Endothelial cell of umbilical vein (primary cell): ENCODE measurements around the gene DYNC2H1. TPM values are rescaled to one million over a fixed set of nuclear protein-coding genes. Genes with fewer than 3 reads are reported as not detected.

Experiments used
- BruUV-seq: library from RNA; stranded (reverse); fragments of 400-500 nt; replicated peaks from 2 replicates; lab custom pipeline; 2021; lab: Mats Ljungman, UMichigan
- CTCF ChIA-PET: fragments of 300-600, 350-600 bp; sonication (Branson Sonifier 250); formaldehyde crosslinking; loops from one replicate; lab custom pipeline; 2021; ENCODE audit warnings: antibody characterized with exemption, inconsistent platforms; lab: Charles Lee
- POLR2A ChIA-PET: fragments of 300-600, 350-600 bp; sonication (Branson Sonifier 250); formaldehyde crosslinking; loops from one replicate; lab custom pipeline; 2021; ENCODE audit warnings: antibody characterized with exemption, inconsistent platforms; lab: Charles Lee
- DNase-seq: peaks from one replicate; pipeline ENCODE4 v3.0.0-alpha.2; 2011; ENCODE audit warnings: low read depth, low spot score
- FAIRE-seq: peaks from 2 replicates; lab custom pipeline; 2011; peaks lifted over from hg19 to GRCh38; lab: Jason Lieb, UNC
- H2AFZ ChIP-seq: 2 replicates; pipeline ENCODE4 v1.6.0; 2012; ENCODE audit warnings: low read depth, low read length, control low read depth, inconsistent platforms
- H3K27ac ChIP-seq: 2 replicates; pipeline ENCODE4 v1.5.1; 2011; ENCODE audit warnings: low read depth, mild to moderate bottlenecking, control low read depth, low read length, moderate library complexity; ENCODE audit not compliant: insufficient read depth
- H3K27me3 ChIP-seq, 2 experiments: 2 replicates each; pipeline versions ENCODE4 v1.6.0 to v1.6.1; 2011; ENCODE audit warnings: low read length in 2 of 2, mixed read lengths in 1 of 2; ENCODE audit not compliant: control insufficient read depth in 2 of 2, insufficient read depth in 2 of 2
- H3K36me3 ChIP-seq, 2 experiments: 2 replicates in 1 of 2; 3 replicates in 1 of 2; pipeline ENCODE4 v1.5.1; 2011; ENCODE audit warnings: low read length in 2 of 2, mild to moderate bottlenecking in 1 of 2, moderate library complexity in 1 of 2; ENCODE audit not compliant: control insufficient read depth in 2 of 2, insufficient read depth in 2 of 2; ENCODE audit errors: extremely low read depth in 1 of 2
- H3K4me1 ChIP-seq: 3 replicates; pipeline ENCODE4 v1.5.1; 2011; ENCODE audit warnings: mild to moderate bottlenecking, low read length; ENCODE audit not compliant: control insufficient read depth, insufficient read depth; ENCODE audit errors: extremely low read depth
- H3K4me2 ChIP-seq: 2 replicates; pipeline ENCODE4 v1.6.1; 2011; ENCODE audit warnings: low read length, control low read depth, mixed read lengths; ENCODE audit not compliant: insufficient read depth
- H3K4me3 ChIP-seq, 3 experiments: fragments of 200-600 bp in 1 of 3; sonication (generic), shearing (Covaris generic) in 1 of 3; replicated peaks in 1 of 3; 2 replicates each; pipeline ENCODE4 v1.5.1; 2011 to 2016; ENCODE audit warnings: control low read depth in 3 of 3, low read length in 3 of 3, mild to moderate bottlenecking in 2 of 3, inconsistent platforms in 1 of 3, low read depth in 1 of 3, moderate library complexity in 1 of 3; ENCODE audit not compliant: insufficient read depth in 1 of 3
- H3K79me2 ChIP-seq: 2 replicates; pipeline ENCODE4 v1.6.0; 2012; ENCODE audit warnings: low read length, inconsistent platforms; ENCODE audit not compliant: control insufficient read depth, insufficient read depth
- H3K9ac ChIP-seq: replicated peaks from 2 replicates; pipeline ENCODE3; 2011; ENCODE audit warnings: low read length, control low read depth; ENCODE audit not compliant: insufficient read depth; ENCODE audit errors: extremely low read depth
- H3K9me1 ChIP-seq: replicated peaks from 3 replicates; pipeline ENCODE4 v1.6.0; 2011; ENCODE audit warnings: mild to moderate bottlenecking, low read length; ENCODE audit not compliant: control insufficient read depth, insufficient read depth; ENCODE audit errors: extremely low read depth
- H3K9me3 ChIP-seq: replicated peaks from 2 replicates; pipeline ENCODE4 v1.5.1; 2012; ENCODE audit warnings: low read length, inconsistent platforms; ENCODE audit not compliant: control insufficient read depth, insufficient read depth
- H4K20me1 ChIP-seq: replicated peaks from 2 replicates; pipeline ENCODE3; 2011; ENCODE audit warnings: mild to moderate bottlenecking, low read length; ENCODE audit not compliant: control insufficient read depth, insufficient read depth; ENCODE audit errors: extremely low read depth
- CTCF ChIP-seq, 2 donors: IDR thresholded peaks; 1 replicate in 1 of 2; 2 replicates in 1 of 2; pipeline ENCODE4 v1.5.1; 2011; ENCODE audit warnings: low read length in 2 of 2, mild to moderate bottlenecking in 2 of 2, moderate library complexity in 2 of 2, control low read depth in 1 of 2, inconsistent platforms in 1 of 2, low read depth in 1 of 2; ENCODE audit not compliant: insufficient read depth in 1 of 2; ENCODE audit errors: extremely low read depth in 1 of 2
- EZH2 ChIP-seq: IDR thresholded peaks from 2 replicates; pipeline ENCODE4 v1.6.1; 2012; ENCODE audit warnings: borderline replicate concordance, low read depth, mild to moderate bottlenecking, moderate library complexity, low read length, inconsistent platforms; ENCODE audit not compliant: severe bottlenecking
- FOS ChIP-seq: IDR thresholded peaks from 2 replicates; pipeline ENCODE4 v1.6.1; 2011; ENCODE audit warnings: mild to moderate bottlenecking, low read length, moderate library complexity, borderline replicate concordance; ENCODE audit not compliant: insufficient read depth
- GATA2 ChIP-seq: IDR thresholded peaks from 2 replicates; pipeline ENCODE4 v1.7.0; 2011; ENCODE audit warnings: low read depth, mild to moderate bottlenecking, moderate library complexity, mixed read lengths, low read length; ENCODE audit not compliant: insufficient read length, insufficient read depth
- JUN ChIP-seq: IDR thresholded peaks from 2 replicates; pipeline ENCODE4 v1.6.1; 2011; ENCODE audit warnings: borderline replicate concordance, low read depth; ENCODE audit not compliant: insufficient read length, insufficient read depth
- MAX ChIP-seq: IDR thresholded peaks from 2 replicates; pipeline ENCODE4 v1.6.1; 2011; ENCODE audit not compliant: insufficient read depth, insufficient read length
- MYC ChIP-seq: IDR thresholded peaks from one replicate; pipeline ENCODE4 v1.6.1; 2011; ENCODE audit warnings: mild to moderate bottlenecking, low read depth, low read length
- POLR2A ChIP-seq: IDR thresholded peaks from 2 replicates; pipeline ENCODE4 v1.6.1; 2012; ENCODE audit warnings: low read depth, mild to moderate bottlenecking, control low read depth, low read length
- POLR2AphosphoS5 ChIP-seq: IDR thresholded peaks from 2 replicates; pipeline ENCODE4 v1.6.1; 2012; ENCODE audit warnings: low read depth, mild to moderate bottlenecking, control low read depth, low read length, moderate library complexity; ENCODE audit not compliant: insufficient read depth
- dilution Hi-C: fragments of 300-500 bp; cut with MboI; formaldehyde crosslinking; loops from one replicate; pipeline ENCODE4 v1.15.0; 2019; ENCODE audit warnings: low sequenced_read_pairs; ENCODE audit not compliant: extremely low pct_ligation_motif_present
- intact Hi-C: fragments of 100-400 bp; cut with micrococcal nuclease; formaldehyde crosslinking; loops from one replicate; pipeline ENCODE4 v1.10.0; 2022
- polyA plus RNA-seq, 4 experiments: library from polyadenylated mRNA; depleted of rRNA in 3 of 4; stranded (reverse) in 3 of 4; unstranded in 1 of 4; fragments of >200 nt; gene quantifications; 2 replicates each; pipeline versions ENCODE4 v1.2.1 to v1.2.3, GENCODE V29; 2011 to 2012; ENCODE audit warnings: missing spikeins in 1 of 4
- total RNA-seq: library from RNA; stranded (reverse); gene quantifications from 2 replicates; pipeline ENCODE4 v1.2.3, GENCODE V29; 2021

The DYNC2H1 gene
- total and polyA plus RNA-seq, 2 donors (not counting 3 experiments of a cell fraction or from before 2014, with no cell fraction given), result 1.9 to 4.2 TPM

- TF ChIP-seq CTCF (IDR thresholded peaks at IDR 0.05; ENCODE audit: extremely low read depth in 1 of 2, insufficient read depth in 1 of 2, low read depth in 1 of 2, low read length in 2 of 2), result no peak
- no peak for TF ChIP-seq EZH2
- no peak for TF ChIP-seq POLR2AphosphoS5
- TF ChIP-seq MAX, result no peak
- no peak for TF ChIP-seq JUN
- dilution Hi-C loops, result no loop called here
- no peaks in the 10 kb centered on the region for H3K9me3 ChIP-seq
Observed at GRCh38 chr11:103378931-103379330, 269.7 kb downstream of the DYNC2H1 start.

GRCh38 chr11:103380031-103380430 lies 270.8 kb downstream of the DYNC2H1 start:
- dilution Hi-C loops, result no loop called here
- Histone ChIP-seq H3K4me2 (no peak overlapping the region), H3K9me3 (no peaks in the 10 kb centered on the region), H3K4me3 (no peak overlapping the region), H3K79me2 (no peaks in the 10 kb centered on the region), H3K27me3 (no peaks in the 10 kb centered on the region), H3K9me1 (no peaks in the 10 kb centered on the region), H3K4me1 (no peaks in the 10 kb centered on the region), H3K36me3 (no peaks in the 10 kb centered on the region), H2AFZ (no peak overlapping the region), H3K27ac (no peak overlapping the region), H4K20me1 (no peaks in the 10 kb centered on the region), H3K9ac (no peak overlapping the region)
- BruUV-seq, result no TSS peak
- intact Hi-C loops, result no loop called here
- TF ChIP-seq JUN, result no peak
- TF ChIP-seq POLR2A, result no peak
- TF ChIP-seq EZH2, result no peak
- TF ChIP-seq FOS, result no peak
- no peak for TF ChIP-seq MAX
- no peak for TF ChIP-seq MYC
- no peak for TF ChIP-seq POLR2AphosphoS5
- TF ChIP-seq GATA2, result no peak
- no peak for TF ChIP-seq CTCF (IDR thresholded peaks at IDR 0.05; ENCODE audit: extremely low read depth in 1 of 2, insufficient read depth in 1 of 2, low read depth in 1 of 2, low read length in 2 of 2)
- DNase-seq (no peak), FAIRE-seq (no peak)
- POLR2A ChIA-PET, result no interaction called here
- CTCF ChIA-PET, result no interaction called here

More at GRCh38 chr11:103378931-103379330, 269.7 kb downstream of the DYNC2H1 start:
- CTCF ChIA-PET, result interaction anchor here (1.3 kb wide), 1 partner anchor 24 kb away, joined by 3 read pairs; no protein-coding TSS in a partner anchor
- H3K9ac ChIP-seq, result no peak overlapping the region
- H3K9me1 ChIP-seq, result no peaks in the 10 kb centered on the region
- no peaks in the 10 kb centered on the region for H4K20me1 ChIP-seq
- peak overlapping the region; percentile 18 for H2AFZ ChIP-seq
- H3K4me1 ChIP-seq, result no peaks in the 10 kb centered on the region
- DNase-seq, result no peak
- H3K36me3 ChIP-seq, result no peaks in the 10 kb centered on the region
- BruUV-seq, result no TSS peak
- H3K27ac ChIP-seq, result no peak overlapping the region
- POLR2A ChIA-PET, result no interaction called here
- no peak overlapping the region for H3K4me3 ChIP-seq
- no peak overlapping the region for H3K4me2 ChIP-seq
- intact Hi-C loops, result no loop called here
- H3K27me3 ChIP-seq, result no peaks in the 10 kb centered on the region
- FAIRE-seq, result no peak
- H3K79me2 ChIP-seq, result no peaks in the 10 kb centered on the region
